ENCODE results near the gene TENT5D.
"Not testable (repeated sequence)": the region's sequence is repeated elsewhere in the genome, so short reads cannot be mapped to it uniquely, and the experiment has no call there.

Gene TENT5D

GRCh38 chrX:80420147-80420546, at the start of gene TENT5D:
Gene TENT5D, plus strand, starts transcription at chrX:80420447. Its CDS starts 22,093 bp downstream, at chrX:80442540.
- DNase-seq = no peak

DNA sequence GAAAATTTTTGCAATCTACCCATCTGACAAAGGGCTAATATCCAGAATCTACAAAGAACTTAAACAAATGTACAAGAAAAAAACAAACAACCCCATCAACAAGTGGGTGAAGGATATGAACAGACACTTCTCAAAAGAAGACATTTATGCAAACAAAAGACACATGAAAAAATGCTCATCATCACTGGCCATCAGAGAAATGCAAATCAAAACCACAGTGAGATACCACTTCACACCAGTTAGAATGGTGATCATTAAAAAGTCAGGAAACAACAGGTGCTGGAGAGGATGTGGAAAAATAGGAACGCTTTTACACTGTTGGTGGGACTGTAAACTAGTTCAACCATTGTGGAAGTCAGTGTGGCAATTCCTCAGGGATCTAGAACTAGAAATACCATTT, 34.6 kb upstream of the TENT5D start:
- DNase-seq = not testable (repeated sequence)

GRCh38 chrX:80388206-80388605, 32.0 kb upstream of the TENT5D start:
- no peak for DNase-seq

DNA sequence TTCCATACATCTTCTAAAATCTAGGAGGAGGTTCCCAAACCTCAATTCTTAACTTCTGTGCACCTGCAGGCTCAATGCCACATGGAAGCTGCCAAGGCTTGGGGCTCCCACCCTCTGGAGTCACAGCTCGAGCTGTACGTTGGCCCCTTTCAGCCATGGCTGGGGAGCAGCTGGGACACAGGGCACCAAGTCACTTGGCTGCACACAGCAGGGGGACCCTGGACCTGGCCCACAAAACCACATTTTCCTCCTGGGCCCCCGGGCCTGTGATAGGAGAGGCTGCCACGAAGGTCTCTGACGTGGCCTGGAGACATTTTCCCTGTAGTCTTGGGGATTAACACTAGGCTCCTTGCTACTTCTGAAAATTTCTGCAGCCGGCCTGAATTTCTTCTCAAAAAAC, 8.2 kb upstream of the TENT5D start:
- no peak for DNase-seq

GRCh38 chrX:80423000-80423399, 2.8 kb downstream of the TENT5D start:
- no peak for DNase-seq

DNA sequence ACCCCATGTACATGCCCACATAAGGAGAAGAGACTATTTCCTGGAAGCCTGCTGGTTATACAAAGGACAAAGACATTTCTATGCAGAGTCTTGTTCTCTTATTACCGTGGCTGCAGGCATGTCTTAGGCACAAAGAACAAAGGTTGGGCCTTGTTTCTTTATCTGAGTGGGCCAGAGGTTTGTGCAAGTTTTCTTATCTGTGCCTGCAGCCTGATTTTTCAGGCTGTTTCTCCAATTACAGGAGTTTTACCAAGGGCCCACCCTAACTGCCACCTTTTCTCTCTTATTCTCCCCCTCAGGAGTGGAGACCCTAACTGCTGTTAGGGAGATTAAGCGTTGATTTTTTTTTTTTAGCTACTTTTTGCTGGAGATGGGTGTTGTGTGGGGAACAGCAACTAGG, 3.5 kb downstream of the TENT5D start:
- no peak for DNase-seq

DNA sequence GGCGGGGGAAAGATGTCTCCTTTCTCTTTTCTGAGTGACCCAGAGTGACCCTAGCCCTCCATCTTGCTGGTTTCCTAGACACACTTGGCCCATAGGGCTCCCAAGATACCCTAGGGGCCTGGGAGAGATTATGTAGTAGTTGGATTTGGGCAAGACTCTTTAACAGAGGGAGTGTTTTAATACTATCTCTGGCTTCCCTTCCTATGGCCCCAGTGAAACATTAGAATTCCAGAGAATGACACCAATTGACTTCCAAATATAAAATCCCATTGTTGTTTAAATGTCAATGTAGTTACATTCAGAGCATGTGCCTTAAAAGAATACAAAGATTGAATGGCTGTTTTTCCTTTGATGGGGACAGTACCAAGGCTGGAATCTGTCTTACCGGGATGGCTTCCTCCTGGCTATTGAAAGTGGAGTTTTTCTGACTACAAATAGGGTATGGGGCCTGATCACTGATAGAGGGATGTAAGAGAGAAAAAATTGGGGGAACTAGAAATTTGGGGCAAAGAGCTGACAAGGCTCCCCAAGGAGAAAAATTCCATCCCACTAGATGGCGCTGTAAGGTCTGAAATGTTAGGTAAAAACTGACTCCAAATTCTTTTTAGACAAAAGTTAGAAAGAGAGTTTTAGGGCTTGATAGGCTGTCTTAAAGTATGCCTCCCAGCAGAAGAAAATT, 10.7 kb downstream of the TENT5D start:
- DNase-seq = no peak

GRCh38 chrX:80431505-80431832, 11.2 kb downstream of the TENT5D start:
- no peak for DNase-seq

- DNase-seq = no peak
These were observed 12.2 kb downstream of the TENT5D start for GRCh38 chrX:80432441-80432840.

DNA sequence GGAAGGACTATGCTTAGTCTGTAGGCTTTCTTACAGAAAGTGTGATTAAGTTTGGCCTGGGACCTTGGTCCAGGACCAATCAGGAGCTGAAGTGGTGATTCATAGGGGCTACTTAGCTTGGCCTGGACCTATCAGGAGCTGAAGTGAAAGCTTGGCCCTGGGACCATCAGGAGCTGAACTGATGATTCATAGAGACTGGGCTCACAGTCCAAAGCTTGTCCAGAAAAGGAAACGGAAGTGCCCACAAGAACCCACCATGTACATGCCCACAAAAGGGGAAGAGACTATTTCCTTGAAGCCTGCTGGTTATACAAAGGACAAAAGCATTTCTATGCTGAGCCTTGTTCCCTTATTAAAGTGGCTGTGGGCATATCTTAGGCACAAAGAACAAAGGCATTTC, 12.6 kb downstream of the TENT5D start:
- DNase-seq = no peak

- DNase-seq = not testable (repeated sequence)
These were observed 47.9 kb downstream of the TENT5D start for GRCh38 chrX:80468166-80468565.

GRCh38 chrX:80471582-80471981, 51.3 kb downstream of the TENT5D start:
- DNase-seq = no peak

GRCh38 chrX:80485543-80485942, 65.3 kb downstream of the TENT5D start:
- DNase-seq = no peak

DNA sequence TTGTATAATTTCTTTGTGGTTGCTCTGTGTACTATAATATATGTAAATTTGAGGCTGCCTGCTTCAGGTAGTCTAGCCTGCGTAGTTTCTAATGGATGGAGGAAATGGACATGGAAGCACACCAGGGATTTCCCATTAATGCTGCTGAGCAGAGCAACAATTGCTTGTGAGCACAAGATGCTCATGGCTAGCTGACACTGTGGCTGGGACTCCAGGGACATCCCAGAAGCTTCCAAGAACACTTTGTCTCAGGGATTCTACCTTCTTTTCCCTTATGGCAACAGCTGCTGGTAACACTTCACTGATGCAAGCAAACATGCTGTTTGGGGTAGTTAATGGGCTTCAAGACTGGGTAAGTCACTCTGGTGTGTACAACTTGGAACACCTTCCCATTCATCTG, 66.1 kb downstream of the TENT5D start:
- no peak for DNase-seq

DNA sequence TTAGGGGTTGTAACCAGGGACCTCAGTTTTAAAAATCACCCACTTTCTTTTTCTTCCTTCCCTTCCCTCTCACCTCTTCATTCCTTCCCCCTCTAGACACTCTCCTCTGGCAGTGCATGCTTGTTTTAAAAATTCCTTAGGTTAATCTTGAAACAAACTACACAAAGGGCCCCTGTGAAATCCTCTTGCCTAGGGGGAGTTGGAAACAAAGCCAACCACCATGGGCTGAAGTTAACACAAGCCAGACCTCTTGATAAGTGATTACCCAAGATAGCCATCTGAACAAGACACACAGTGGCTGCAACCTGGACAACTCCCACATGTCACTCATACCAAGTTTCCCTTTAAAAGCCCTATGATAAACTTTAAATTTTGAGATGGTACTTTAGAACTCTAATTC, 68.9 kb downstream of the TENT5D start:
- no peak for DNase-seq

Measured in activated CD8-positive, alpha-beta memory T cell treated with anti-CD3 and anti-CD28 coated beads for 24 hours (primary cell).